K562 (cell line): Measurements from ENCODE around the gene SMIM21.

Experiments
- ATF3 ChIP-seq, 2 experiments: fragments of 450-650 bp in 1 of 2; sonication (generic) in 1 of 2; formaldehyde crosslinking in 1 of 2; IDR thresholded peaks in 1 of 2; conservative IDR thresholded peaks in 1 of 2; 2 replicates each; pipeline versions ENCODE4 v1.6.1 to v1.8.1; 2016 to 2023; ENCODE audit warnings: mild to moderate bottlenecking in 2 of 2, moderate library complexity in 2 of 2, inconsistent platforms in 1 of 2, missing genetic modification reagents in 1 of 2
- CTCF ChIP-seq, 3 experiments: IDR thresholded peaks in 2 of 3; conservative IDR thresholded peaks in 1 of 3; 2 replicates each; pipeline ENCODE4 v1.5.1; 2011 to 2012; ENCODE audit warnings: low read length in 3 of 3, mild to moderate bottlenecking in 3 of 3, control low read depth in 2 of 3, improper control_type of control experiment in 1 of 3, inconsistent platforms in 1 of 3, low read depth in 1 of 3, mixed read lengths in 1 of 3, moderate library complexity in 1 of 3; ENCODE audit not compliant: insufficient read depth in 2 of 3
- EGR1 ChIP-seq: fragments of 450-650 bp; conservative IDR thresholded peaks from 2 replicates; pipeline ENCODE4 v1.6.1; 2017; ENCODE audit warnings: mild to moderate bottlenecking
- HDAC2 ChIP-seq: fragments of 450-650 bp; IDR thresholded peaks from 2 replicates; pipeline ENCODE4 v1.6.1; 2016; ENCODE audit warnings: mild to moderate bottlenecking
- IRF2 ChIP-seq: sonication (generic); formaldehyde crosslinking; IDR thresholded peaks from 2 replicates; pipeline ENCODE4 v1.8.1; 2022; ENCODE audit warnings: mild to moderate bottlenecking, missing genetic modification reagents
- PHB2 ChIP-seq: fragments of 450-650 bp; IDR thresholded peaks from 2 replicates; pipeline ENCODE4 v1.6.1; 2017; ENCODE audit warnings: low read depth
- REST ChIP-seq, 2 experiments: fragments of 450-650 bp; formaldehyde crosslinking in 1 of 2; IDR thresholded peaks; 2 replicates each; pipeline versions ENCODE4 v1.4.0 to v1.6.1; 2014 to 2020; ENCODE audit warnings: mild to moderate bottlenecking in 2 of 2, borderline replicate concordance in 1 of 2, low read depth in 1 of 2
- RREB1 ChIP-seq: fragments of 250-450 bp; sonication (Bioruptor Pico); IDR thresholded peaks from 2 replicates; pipeline ENCODE4 v1.4.0; 2020
- SP2 ChIP-seq: IDR thresholded peaks from 2 replicates; pipeline ENCODE4 v1.6.1; 2011; ENCODE audit warnings: mild to moderate bottlenecking, low read depth, low read length, moderate library complexity; ENCODE audit not compliant: poor library complexity, severe bottlenecking; ENCODE audit errors: extremely low read depth
- ZFP36 ChIP-seq: fragments of 150-350 bp; IDR thresholded peaks from 2 replicates; pipeline ENCODE4 v1.6.1; 2018; ENCODE audit warnings: low read length, low read depth; ENCODE audit not compliant: partially characterized antibody
- ZNF134 ChIP-seq: fragments of 250-450 bp; sonication (Bioruptor Pico); conservative IDR thresholded peaks from 2 replicates; pipeline ENCODE4 v1.4.0; 2020
- ZNF232 ChIP-seq: sonication (generic); formaldehyde crosslinking; IDR thresholded peaks from 2 replicates; pipeline ENCODE4 v1.8.0; 2022; ENCODE audit warnings: mild to moderate bottlenecking, missing genetic modification reagents
- ZSCAN32 ChIP-seq: fragments of 450-650 bp; formaldehyde crosslinking; IDR thresholded peaks from 2 replicates; pipeline ENCODE4 v1.4.0; 2020; ENCODE audit warnings: mild to moderate bottlenecking, moderate library complexity

GRCh38 chr18:75462178-75462832, 34.8 kb upstream of the SMIM21 start:
- no peak for TF ChIP-seq EGR1
- TF ChIP-seq ZSCAN32 (CRISPR knock-in tag) = no peak
- TF ChIP-seq SP2 = no peak
- no peak for TF ChIP-seq ZNF134 (CRISPR knock-in tag)
- no peak for TF ChIP-seq ATF3 (IDR thresholded peaks at IDR 0.05)
- no peak for TF ChIP-seq ATF3 (CRISPR knock-in tag; conservative IDR thresholded peaks at IDR 0.05)
- TF ChIP-seq REST (IDR thresholded peaks at IDR 0.05; ENCODE audit: borderline replicate concordance) = no peak
- no peak for TF ChIP-seq REST (CRISPR knock-in tag; IDR thresholded peaks at IDR 0.05; ENCODE audit: low read depth)
- no peak for TF ChIP-seq ZFP36
- no peak for TF ChIP-seq HDAC2
- TF ChIP-seq PHB2 = no peak
- no peak for TF ChIP-seq RREB1
- TF ChIP-seq ZNF232 (CRISPR knock-in tag) = no peak
- no peak for TF ChIP-seq IRF2 (CRISPR knock-in tag)
- no peak for TF ChIP-seq CTCF (IDR thresholded peaks at IDR 0.05 in 2 of 3, conservative IDR thresholded peaks at IDR 0.05 in 1 of 3; ENCODE audit: insufficient read depth in 2 of 3, low read depth in 1 of 3, low read length in 3 of 3)
